K562 treated with DMSO at 1 percent for 48 hours (cell line): Measurements from ENCODE around the gene AMOTL1. TPM values are rescaled to one million over a fixed set of nuclear protein-coding genes. Genes with fewer than 3 reads are reported as not detected.

Experiments
- total RNA-seq: library from RNA; unstranded; fragments of 300-600 nt; gene quantifications from 2 replicates; pipeline ENCODE4 v1.2.3, GENCODE V29; 2022; ENCODE audit warnings: low replicate concordance; ENCODE audit errors: extremely low read depth

AMOTL1 gene, protein sequence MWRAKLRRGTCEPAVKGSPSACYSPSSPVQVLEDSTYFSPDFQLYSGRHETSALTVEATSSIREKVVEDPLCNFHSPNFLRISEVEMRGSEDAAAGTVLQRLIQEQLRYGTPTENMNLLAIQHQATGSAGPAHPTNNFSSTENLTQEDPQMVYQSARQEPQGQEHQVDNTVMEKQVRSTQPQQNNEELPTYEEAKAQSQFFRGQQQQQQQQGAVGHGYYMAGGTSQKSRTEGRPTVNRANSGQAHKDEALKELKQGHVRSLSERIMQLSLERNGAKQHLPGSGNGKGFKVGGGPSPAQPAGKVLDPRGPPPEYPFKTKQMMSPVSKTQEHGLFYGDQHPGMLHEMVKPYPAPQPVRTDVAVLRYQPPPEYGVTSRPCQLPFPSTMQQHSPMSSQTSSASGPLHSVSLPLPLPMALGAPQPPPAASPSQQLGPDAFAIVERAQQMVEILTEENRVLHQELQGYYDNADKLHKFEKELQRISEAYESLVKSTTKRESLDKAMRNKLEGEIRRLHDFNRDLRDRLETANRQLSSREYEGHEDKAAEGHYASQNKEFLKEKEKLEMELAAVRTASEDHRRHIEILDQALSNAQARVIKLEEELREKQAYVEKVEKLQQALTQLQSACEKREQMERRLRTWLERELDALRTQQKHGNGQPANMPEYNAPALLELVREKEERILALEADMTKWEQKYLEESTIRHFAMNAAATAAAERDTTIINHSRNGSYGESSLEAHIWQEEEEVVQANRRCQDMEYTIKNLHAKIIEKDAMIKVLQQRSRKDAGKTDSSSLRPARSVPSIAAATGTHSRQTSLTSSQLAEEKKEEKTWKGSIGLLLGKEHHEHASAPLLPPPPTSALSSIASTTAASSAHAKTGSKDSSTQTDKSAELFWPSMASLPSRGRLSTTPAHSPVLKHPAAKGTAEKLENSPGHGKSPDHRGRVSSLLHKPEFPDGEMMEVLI
- total RNA-seq = not detected in 2 replicates

DNA sequence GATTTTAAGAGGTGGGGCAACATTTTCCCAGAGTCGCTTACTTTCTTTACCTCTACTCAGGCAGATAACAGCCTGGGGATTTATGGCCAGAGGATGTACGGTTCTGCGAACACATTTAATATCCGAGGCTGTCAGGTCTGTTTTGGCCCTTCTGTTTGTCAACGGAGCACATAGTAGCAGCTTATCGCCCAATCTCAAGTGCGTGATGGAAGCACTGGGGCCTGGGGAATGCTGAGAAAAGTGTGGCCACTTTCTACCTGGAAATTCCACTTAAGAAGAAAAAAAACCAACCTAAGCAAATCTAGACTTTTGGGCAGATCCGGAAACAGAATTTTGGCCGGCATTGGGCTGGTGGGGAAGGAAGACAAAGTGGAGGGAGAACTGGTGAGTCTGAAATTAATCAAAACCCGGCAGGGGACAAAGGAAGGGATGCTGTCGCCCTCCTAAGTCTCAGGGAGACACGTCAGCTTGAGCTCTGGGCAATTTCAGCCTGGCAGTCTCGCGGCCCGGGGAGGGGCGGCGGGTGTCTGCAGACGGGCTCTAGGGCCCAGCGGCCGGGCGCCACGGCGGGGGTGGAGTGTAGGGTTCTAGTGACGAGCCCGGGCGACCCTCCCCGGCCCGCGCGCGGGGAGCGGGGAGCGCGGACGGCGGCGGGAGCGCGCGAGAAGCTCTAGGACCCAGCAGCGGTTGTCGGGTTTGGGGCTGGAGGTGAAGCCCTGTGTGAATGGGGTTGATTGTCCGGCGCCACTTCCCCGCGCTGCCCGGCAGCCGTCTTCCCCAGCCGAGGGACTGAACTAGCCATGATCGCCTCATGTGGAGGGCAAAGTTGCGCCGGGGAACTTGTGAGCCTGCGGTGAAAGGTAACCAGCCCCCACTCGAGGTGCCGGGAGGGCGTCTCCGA lies at the start of gene AMOTL1:
Gene AMOTL1 (plus strand): TSS at position 656 of the 901 bp plus-strand sequence. CDS start 156 bp downstream, at position 812.

Other genes starting within 250 kb of the AMOTL1 start
- not detected in 2 replicates for gene FUT4, start 224.4 kb upstream of the AMOTL1 start, total RNA-seq
- gene PIWIL4, start 201.0 kb upstream of the AMOTL1 start, total RNA-seq = not detected in 2 replicates
- gene CWC15, start 205.2 kb downstream of the AMOTL1 start, total RNA-seq = not detected in 2 replicates
- gene KDM4D, start 205.4 kb downstream of the AMOTL1 start, total RNA-seq = not detected in 2 replicates